Transverse colon (tissue), 4 donors: ENCODE measurements around the gene SIL1. TPM values are rescaled to one million over a fixed set of nuclear protein-coding genes. Genes with fewer than 3 reads are reported as not detected.

Experiments
- DNase-seq: peaks from one replicate; pipeline ENCODE4 v3.0.0-alpha.2; 2019
- H3K27ac ChIP-seq, 4 donors: fragments of 200-600 bp; sonication (generic); 2 replicates each; pipeline ENCODE4 v1.5.1; 2016 to 2018; ENCODE audit warnings: inconsistent platforms in 4 of 4
- H3K27me3 ChIP-seq: fragments of 200-600 bp; sonication (generic); 2 replicates; pipeline ENCODE4 v1.5.1; 2017; ENCODE audit warnings: inconsistent platforms
- H3K36me3 ChIP-seq, 4 donors: fragments of 200-600 bp; sonication (generic); 2 replicates each; pipeline ENCODE4 v1.5.1; 2017 to 2019; ENCODE audit warnings: inconsistent platforms in 4 of 4
- H3K4me1 ChIP-seq, 4 donors: fragments of 200-600 bp; sonication (generic); 2 replicates each; pipeline ENCODE4 v1.5.1; 2017 to 2020; ENCODE audit warnings: inconsistent platforms in 4 of 4
- H3K4me3 ChIP-seq, 4 donors: fragments of 200-600 bp; sonication (generic); 1 replicate in 1 of 4; 2 replicates in 3 of 4; pipeline versions ENCODE4 v1.5.1 to v1.6.1; 2017 to 2019; ENCODE audit warnings: inconsistent platforms in 4 of 4
- H3K9me3 ChIP-seq, 2 donors: fragments of 200-600 bp; sonication (generic); 2 replicates each; pipeline ENCODE4 v1.5.1; 2017 to 2019; ENCODE audit warnings: inconsistent platforms in 2 of 2
- CTCF ChIP-seq, 5 experiments: fragments of 200-600 bp in 3 of 5; fragments of 450-650 bp in 2 of 5; sonication (generic) in 3 of 5; IDR thresholded peaks; 1 replicate in 2 of 5; 2 replicates in 3 of 5; pipeline ENCODE4 v1.5.1; 2016 to 2017; ENCODE audit warnings: antibody characterized with exemption in 5 of 5, inconsistent platforms in 3 of 5, mild to moderate bottlenecking in 2 of 5, moderate library complexity in 1 of 5
- EP300 ChIP-seq: sonication (generic); formaldehyde crosslinking; IDR thresholded peaks from one replicate; pipeline ENCODE4 v1.6.1; 2017; ENCODE audit warnings: antibody characterized with exemption, low read depth
- POLR2A ChIP-seq: fragments of 450-650 bp; IDR thresholded peaks from one replicate; pipeline ENCODE4 v1.6.1; 2016; ENCODE audit warnings: antibody characterized with exemption, mild to moderate bottlenecking, moderate library complexity
- POLR2AphosphoS5 ChIP-seq, 3 donors: sonication (generic); formaldehyde crosslinking; IDR thresholded peaks; one replicate each; pipeline ENCODE4 v1.6.1; 2016; ENCODE audit warnings: antibody characterized with exemption in 3 of 3
- WGBS, 2 donors: methylation state at CpG; one replicate each; pipeline ENCODE4 v1.1.5; 2018; ENCODE audit warnings: low coverage in 1 of 2; 5-methylcytosine and 5-hydroxymethylcytosine counted together
- in situ Hi-C, 4 donors: fragments of 200-750 bp; cut with MboI; loops; one replicate each; pipeline versions ENCODE4 v1.15.0 to v1.15.1; 2017; ENCODE audit warnings: low sequenced_read_pairs in 3 of 4, low pct_ligation_motif_present in 1 of 4, low pct_unique_long_range_greater_than_20kb in 1 of 4
- intact Hi-C: fragments of 100-400 bp; cut with DNase I; formaldehyde crosslinking; loops from one replicate; pipeline ENCODE4 v1.15.1; 2023; ENCODE audit warnings: low total_unique reads
- total RNA-seq, 4 donors: library from RNA; depleted of rRNA; stranded (reverse); fragments of >200 nt; gene quantifications; one replicate each; pipeline ENCODE4 v1.1.0, GENCODE V29; 2016

The SIL1 gene
- total RNA-seq, 4 donors from 2014 or later = 11.1 to 38.1 (median 29.0) TPM

GRCh38 chr5:139210585-139210984 is 12.4 kb upstream of the SIL1 start:
- TF ChIP-seq POLR2A (no peak), EP300 (no peak), CTCF (IDR thresholded peaks at IDR 0.05) (no peak), POLR2AphosphoS5 (IDR thresholded peaks at IDR 0.05) (no peak)
- no peaks in the 10 kb centered on the region for H3K4me1 ChIP-seq
- intact Hi-C loops = no loop called here
- no peak for DNase-seq
- H3K27me3 ChIP-seq = no peaks in the 10 kb centered on the region
- H3K4me3 ChIP-seq = no peak overlapping the region
- H3K9me3 ChIP-seq = no peaks in the 10 kb centered on the region
- H3K36me3 ChIP-seq = no peaks in the 10 kb centered on the region
- in situ Hi-C loops = no loop called here
- 65% methylated on average over 4 of the region's 4 CpGs; no CpG with 5 or more reads in 1 of the 2 donors for WGBS, 2 donors
- no peak overlapping the region for H3K27ac ChIP-seq

- WGBS, 2 donors = 82 to 90% methylated on average over 3 of the region's 3 CpGs
- Histone ChIP-seq H3K4me3 (no peak overlapping the region), H3K27me3 (no peaks in the 10 kb centered on the region), H3K27ac (no peak overlapping the region), H3K36me3 (no peaks in the 10 kb centered on the region), H3K9me3 (no peaks in the 10 kb centered on the region), H3K4me1 (no peaks in the 10 kb centered on the region)
- no peak for TF ChIP-seq POLR2A
- TF ChIP-seq CTCF (IDR thresholded peaks at IDR 0.05) = no peak
- TF ChIP-seq EP300 = no peak
- no peak for TF ChIP-seq POLR2AphosphoS5 (IDR thresholded peaks at IDR 0.05)
- intact Hi-C loops (no loop called here), in situ Hi-C loops (no loop called here)
- DNase-seq = no peak
Measured at GRCh38 chr5:139207297-139208000, 9.3 kb upstream of the SIL1 start.

GRCh38 chr5:139205586-139205985 is 7.4 kb upstream of the SIL1 start:
- no peak for DNase-seq
- H3K4me1 ChIP-seq = no peaks in the 10 kb centered on the region
- WGBS, 2 donors = 91% methylated on average over 2 of the region's 2 CpGs; no CpG with 5 or more reads in 1 of the 2 donors
- H3K27ac ChIP-seq = no peak overlapping the region
- no peak for TF ChIP-seq POLR2A
- TF ChIP-seq CTCF (IDR thresholded peaks at IDR 0.05) = no peak
- TF ChIP-seq EP300 = no peak
- TF ChIP-seq POLR2AphosphoS5 (IDR thresholded peaks at IDR 0.05) = no peak
- H3K4me3 ChIP-seq = no peak overlapping the region
- H3K9me3 ChIP-seq = no peaks in the 10 kb centered on the region
- no peaks in the 10 kb centered on the region for H3K36me3 ChIP-seq
- in situ Hi-C loops (no loop called here), intact Hi-C loops (no loop called here)
- H3K27me3 ChIP-seq = no peaks in the 10 kb centered on the region

GRCh38 chr5:139205124-139205523 is 7.0 kb upstream of the SIL1 start:
- H3K4me1 ChIP-seq = no peaks in the 10 kb centered on the region
- in situ Hi-C loops = no loop called here
- H3K27me3 ChIP-seq = no peaks in the 10 kb centered on the region
- H3K9me3 ChIP-seq = no peaks in the 10 kb centered on the region
- no peaks in the 10 kb centered on the region for H3K36me3 ChIP-seq
- H3K27ac ChIP-seq = no peak overlapping the region
- intact Hi-C loops = no loop called here
- TF ChIP-seq EP300 (no peak), POLR2A (no peak), POLR2AphosphoS5 (IDR thresholded peaks at IDR 0.05) (no peak), CTCF (IDR thresholded peaks at IDR 0.05) (no peak)
- H3K4me3 ChIP-seq = no peak overlapping the region
- DNase-seq = no peak
- 79 to 86% methylated on average over 4 of the region's 4 CpGs for WGBS, 2 donors
